Stimulated activated CD4-positive, alpha-beta T cell treated with anti-CD3 and anti-CD28 coated beads, Interleukin-15, amount 100 ng/mL, for 48 hours (primary cell): ENCODE results near the gene CLDN9.

Experiments
- DNase-seq, 2 donors: peaks; one replicate each; pipeline ENCODE4 v3.0.0-alpha.2; 2020; ENCODE audit warnings: low read depth in 2 of 2

CLDN9 gene

GRCh38 chr16:3012828-3013420 is at the start of gene CLDN9:
TSS of gene CLDN9 (plus strand) at chr16:3012923. CDS start at chr16:3013363, 440 bp downstream.
- no peak for DNase-seq

GRCh38 chr16:2963074-2963722 is 49.5 kb upstream of the CLDN9 start:
- DNase-seq, result no peak

GRCh38 chr16:2963723-2964474 is 48.8 kb upstream of the CLDN9 start, which contains the start of gene KREMEN2:
TSS of gene KREMEN2 (plus strand) at chr16:2964275. CDS start at chr16:2964521, 246 bp downstream.
- DNase-seq, result no peak

GRCh38 chr16:2964475-2965336 is 48.0 kb upstream of the CLDN9 start:
- DNase-seq, result peak in 1 of 2 donors; percentile 47

GRCh38 chr16:2966043-2966807 is 46.5 kb upstream of the CLDN9 start:
- DNase-seq, result no peak

- DNase-seq, result no peak
Observed at GRCh38 chr16:2966808-2967191, 45.9 kb upstream of the CLDN9 start.

- no peak for DNase-seq
Observed at GRCh38 chr16:2967211-2967631, 45.5 kb upstream of the CLDN9 start.

- no peak for DNase-seq
Observed at GRCh38 chr16:2967721-2968161, 45.0 kb upstream of the CLDN9 start.

- DNase-seq, result no peak
Observed at GRCh38 chr16:2968368-2968737, 44.4 kb upstream of the CLDN9 start.

GRCh38 chr16:2968738-2969544 is 43.8 kb upstream of the CLDN9 start, which contains the start of gene PAQR4:
TSS of gene PAQR4 (plus strand) at chr16:2969348. CDS start at chr16:2969675, 327 bp downstream.
- peak; percentile 71 to 79 for DNase-seq

- DNase-seq, result peak; percentile 77 to 83
Observed at GRCh38 chr16:2969545-2970521, 42.9 kb upstream of the CLDN9 start.

- no peak for DNase-seq
Observed at GRCh38 chr16:2970563-2970962, 42.2 kb upstream of the CLDN9 start.

GRCh38 chr16:2971134-2971984 is 41.4 kb upstream of the CLDN9 start:
- DNase-seq, result no peak

- DNase-seq, result no peak
Observed at GRCh38 chr16:2971985-2972784, 40.5 kb upstream of the CLDN9 start.

GRCh38 chr16:2973093-2973492 is 39.6 kb upstream of the CLDN9 start:
- DNase-seq, result no peak

- no peak for DNase-seq
Observed at GRCh38 chr16:2973605-2974318, 39.0 kb upstream of the CLDN9 start.
